HUES48 (cell line): ENCODE measurements around the gene CCND1.

Source experiments
- H3K27ac ChIP-seq: one replicate; pipeline ENCODE4 v1.7.0; 2013; ENCODE audit warnings: low read depth, low read length, inconsistent platforms
- H3K27me3 ChIP-seq: 2 replicates; pipeline ENCODE4 v1.6.1; 2013; ENCODE audit warnings: mild to moderate bottlenecking, low read length; ENCODE audit not compliant: control insufficient read depth, insufficient read depth
- H3K36me3 ChIP-seq: 2 replicates; pipeline ENCODE4 v1.6.1; 2013; ENCODE audit warnings: low read length; ENCODE audit not compliant: control insufficient read depth, insufficient read depth
- H3K4me1 ChIP-seq: 2 replicates; pipeline ENCODE4 v1.6.1; 2013; ENCODE audit warnings: mild to moderate bottlenecking, low read length; ENCODE audit not compliant: control insufficient read depth, insufficient read depth
- H3K4me3 ChIP-seq: 2 replicates; pipeline ENCODE4 v1.5.1; 2013; ENCODE audit warnings: mild to moderate bottlenecking, low read depth, low read length
- H3K9ac ChIP-seq: 2 replicates; pipeline ENCODE4 v1.6.1; 2013; ENCODE audit warnings: mild to moderate bottlenecking, low read depth, low read length, moderate library complexity
- H3K9me3 ChIP-seq: 2 replicates; pipeline ENCODE4 v1.6.1; 2013; ENCODE audit warnings: low read length; ENCODE audit not compliant: control insufficient read depth, insufficient read depth

The CCND1 gene

DNA sequence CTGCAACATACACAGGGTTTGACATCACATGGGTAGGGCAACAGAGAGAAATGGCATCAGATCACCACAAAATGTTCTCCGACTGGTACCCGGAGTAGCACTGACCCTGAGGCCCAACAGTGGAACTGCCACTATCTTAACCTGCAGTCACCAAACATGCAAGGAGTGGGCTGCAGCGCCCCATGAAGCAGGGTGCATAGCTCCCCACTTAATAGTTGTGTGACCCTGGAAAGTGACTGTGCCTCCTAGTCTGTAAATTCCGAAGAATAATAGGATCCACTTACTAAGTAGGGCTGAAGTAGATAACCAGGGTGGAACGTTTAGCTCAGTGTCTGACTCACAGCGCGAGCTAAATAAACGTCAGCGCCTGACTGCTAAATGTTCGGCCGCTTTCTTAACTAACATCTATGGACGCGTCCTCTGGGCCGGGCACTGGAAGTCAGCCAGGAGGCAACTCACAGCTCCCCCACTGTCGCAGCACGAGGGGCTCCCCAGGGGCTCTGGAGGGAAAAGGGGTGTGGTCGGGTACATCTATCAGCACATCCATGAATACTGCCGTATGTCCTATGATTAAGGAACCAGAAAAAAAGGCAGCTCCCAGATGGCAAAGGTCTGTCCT is 33.4 kb downstream of the CCND1 start:
- peak overlapping the region; percentile 85 for H3K4me3 ChIP-seq
- H3K27ac ChIP-seq = no peak overlapping the region
- H3K9me3 ChIP-seq = no peaks in the 10 kb centered on the region
- peak overlapping the region; percentile 58; the same call in 1 of the 2 replicates for H3K9ac ChIP-seq
- H3K27me3 ChIP-seq = no peaks in the 10 kb centered on the region
- peaks cover 27% of the 10 kb centered on the region for H3K36me3 ChIP-seq
- H3K4me1 ChIP-seq = peaks cover 6% of the 10 kb centered on the region; the same call in 1 of the 2 replicates

DNA sequence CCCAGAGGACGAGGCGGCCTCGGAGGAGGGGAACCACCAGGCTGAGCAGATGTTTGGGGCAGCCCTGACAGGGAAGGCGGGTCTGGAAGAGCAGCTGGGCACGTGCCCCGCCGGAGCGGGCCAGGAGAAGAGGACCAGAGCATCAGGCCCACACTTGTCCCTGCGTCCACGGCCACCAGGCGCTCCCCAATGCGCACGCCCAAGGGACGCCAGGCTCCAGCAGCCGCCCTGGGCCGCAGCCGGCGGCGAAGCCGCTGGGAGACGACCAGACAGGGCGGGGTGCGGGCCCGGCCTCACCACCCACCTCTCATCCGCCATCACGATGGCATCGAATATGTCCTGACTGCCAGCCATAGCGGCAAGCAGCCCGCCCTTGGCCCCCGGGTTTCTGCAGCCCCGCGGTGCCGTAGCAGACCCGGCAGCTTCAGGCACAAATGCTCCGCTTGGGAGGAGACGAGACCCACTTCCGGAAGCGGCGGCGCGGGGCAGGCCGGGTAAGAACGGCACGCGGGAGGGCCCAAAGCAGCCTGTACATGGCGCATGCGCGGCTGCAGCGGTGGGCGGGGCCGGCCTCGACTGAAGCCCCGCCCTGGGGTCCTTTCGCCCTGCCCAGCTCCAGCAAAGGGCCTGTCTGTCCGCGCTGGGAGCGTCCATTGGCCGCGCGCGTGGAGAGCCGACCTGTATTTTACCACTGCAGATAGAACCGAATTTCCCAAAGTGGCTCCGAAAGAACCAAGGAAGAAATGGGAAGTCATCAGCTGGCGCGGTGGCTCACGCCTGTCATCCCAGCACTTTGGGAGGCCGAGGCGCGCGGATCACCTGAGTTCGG is 34.1 kb downstream of the CCND1 start, which contains the start of gene LTO1:
Gene LTO1 (minus strand): TSS at position 468 of the 829 bp plus-strand sequence. CDS start 114 bp downstream, at position 354.
- Histone ChIP-seq H3K36me3 (peaks cover 24% of the 10 kb centered on the region), H3K27ac (peak within 1 kb of the TSS; percentile 77), H3K4me3 (peak within 1 kb of the TSS; percentile 85), H3K4me1 (peaks cover 6% of the 10 kb centered on the region; the same call in 1 of the 2 replicates), H3K27me3 (no peaks in the 10 kb centered on the region), H3K9me3 (no peaks in the 10 kb centered on the region), H3K9ac (peak within 1 kb of the TSS; percentile 58; the same call in 1 of the 2 replicates)

GRCh38 chr11:69677749-69678148 is 36.8 kb downstream of the CCND1 start:
- Histone ChIP-seq H3K36me3 (peaks cover 6% of the 10 kb centered on the region), H3K27me3 (no peaks in the 10 kb centered on the region), H3K9ac (no peak overlapping the region)

GRCh38 chr11:69680688-69681087 is 39.7 kb downstream of the CCND1 start:
- H3K4me3 ChIP-seq = no peak overlapping the region
- H3K9ac ChIP-seq = no peak overlapping the region
- H3K4me1 ChIP-seq = no peaks in the 10 kb centered on the region

More at GRCh38 chr11:69677749-69678148, 36.8 kb downstream of the CCND1 start:
- Histone ChIP-seq H3K27ac (no peak overlapping the region), H3K4me1 (0 out of 2 replicates have a peak, but pooled peaks cover 3% of the 10 kb centered on the region), H3K4me3 (no peak overlapping the region), H3K9me3 (no peaks in the 10 kb centered on the region)

DNA sequence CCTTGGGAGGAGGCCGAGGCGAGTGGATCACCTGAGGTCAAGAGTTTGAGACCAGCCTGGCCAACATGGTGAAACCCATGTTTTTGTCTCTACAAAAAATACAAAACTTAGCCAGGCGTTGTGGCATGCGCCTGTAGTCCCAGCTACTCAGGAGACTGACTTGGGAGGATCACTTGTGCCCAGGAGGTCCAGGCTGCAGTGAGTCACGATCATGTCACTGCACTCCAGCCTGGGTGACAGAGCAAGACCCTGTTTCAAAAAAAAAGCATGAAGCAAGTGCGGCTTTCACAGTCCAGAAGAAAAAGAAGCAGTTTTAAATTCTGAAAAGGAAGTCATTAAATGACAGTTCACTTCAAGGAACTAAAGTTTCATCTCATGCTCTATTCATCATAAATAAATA is 41.3 kb downstream of the CCND1 start:
- Histone ChIP-seq H3K9me3 (no peaks in the 10 kb centered on the region), H3K4me1 (no peaks in the 10 kb centered on the region), H3K36me3 (no peaks in the 10 kb centered on the region), H3K4me3 (no peak overlapping the region), H3K9ac (no peak overlapping the region), H3K27me3 (peaks cover 6% of the 10 kb centered on the region), H3K27ac (no peak overlapping the region)

More at GRCh38 chr11:69680688-69681087, 39.7 kb downstream of the CCND1 start:
- H3K27me3 ChIP-seq = peaks cover 5% of the 10 kb centered on the region
- no peaks in the 10 kb centered on the region for H3K9me3 ChIP-seq
- no peaks in the 10 kb centered on the region for H3K36me3 ChIP-seq
- no peak overlapping the region for H3K27ac ChIP-seq

DNA sequence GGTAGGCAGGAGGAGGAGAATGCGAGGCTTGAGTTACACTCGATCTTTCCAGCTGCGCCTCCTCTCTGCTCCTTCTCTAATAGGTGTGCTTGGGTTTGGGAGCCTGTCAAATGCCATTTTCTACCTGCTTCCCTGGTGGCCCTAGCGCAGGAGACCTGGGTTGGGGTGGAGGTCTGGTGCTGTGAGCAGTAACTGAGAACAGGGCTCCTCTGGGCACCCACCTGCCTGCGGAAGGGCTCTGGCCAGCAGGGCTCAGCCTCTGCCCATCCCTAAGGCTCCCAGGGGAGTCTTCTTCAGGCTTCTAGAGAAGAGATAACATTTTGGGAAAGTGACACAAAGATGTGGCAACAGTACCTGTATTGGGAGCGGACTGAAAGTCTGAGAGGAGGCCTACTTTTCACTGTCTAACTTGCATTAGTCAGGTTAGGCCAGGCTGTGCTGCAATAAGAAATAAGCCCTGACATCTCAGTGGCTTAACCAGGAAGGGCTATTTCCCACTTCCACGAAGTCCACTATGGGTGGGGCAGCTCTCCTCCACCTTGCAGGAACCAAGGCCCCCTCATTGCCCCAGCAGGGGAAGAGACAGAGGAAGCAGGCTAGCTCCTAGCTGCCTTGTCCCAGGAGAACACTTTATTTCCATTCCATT is 41.8 kb downstream of the CCND1 start:
- Histone ChIP-seq H3K4me3 (no peak overlapping the region), H3K27ac (no peak overlapping the region), H3K36me3 (no peaks in the 10 kb centered on the region), H3K27me3 (peaks cover 6% of the 10 kb centered on the region), H3K9me3 (no peaks in the 10 kb centered on the region), H3K9ac (no peak overlapping the region), H3K4me1 (no peaks in the 10 kb centered on the region)

- Histone ChIP-seq H3K27ac (no peak overlapping the region), H3K9me3 (no peaks in the 10 kb centered on the region), H3K27me3 (peaks cover 6% of the 10 kb centered on the region), H3K36me3 (no peaks in the 10 kb centered on the region), H3K9ac (no peak overlapping the region), H3K4me3 (no peak overlapping the region), H3K4me1 (no peaks in the 10 kb centered on the region)
Measured at GRCh38 chr11:69683764-69684333, 42.9 kb downstream of the CCND1 start.

DNA sequence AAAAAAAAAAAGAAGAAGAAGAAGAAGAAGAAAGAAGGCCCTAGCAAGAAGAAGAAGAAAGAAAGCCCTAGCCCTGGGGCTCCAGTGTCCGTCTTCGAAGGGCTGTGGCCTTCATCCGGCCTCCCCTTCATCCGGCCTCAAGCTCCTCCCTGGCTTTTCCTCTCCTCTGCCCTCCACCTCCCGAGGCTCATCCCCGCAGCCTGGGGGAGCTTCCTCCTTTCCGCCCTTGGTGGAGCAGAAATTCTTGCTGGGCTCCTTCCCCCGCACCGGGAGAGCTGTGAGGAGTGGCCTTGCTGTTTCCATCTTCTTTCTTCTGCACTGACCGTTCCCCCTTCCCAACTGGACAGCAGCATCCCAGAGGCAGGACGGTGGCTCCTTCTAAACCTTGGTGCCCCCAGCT is 43.7 kb downstream of the CCND1 start:
- no peaks in the 10 kb centered on the region for H3K36me3 ChIP-seq
- H3K27ac ChIP-seq = no peak overlapping the region
- H3K9ac ChIP-seq = no peak overlapping the region

GRCh38 chr11:69685348-69685747 is 44.4 kb downstream of the CCND1 start:
- peak overlapping the region; percentile 43 for H3K4me3 ChIP-seq
- H3K36me3 ChIP-seq = no peaks in the 10 kb centered on the region
- H3K4me1 ChIP-seq = no peaks in the 10 kb centered on the region

More for the DNA sequence above, 43.7 kb downstream of the CCND1 start:
- Histone ChIP-seq H3K9me3 (no peaks in the 10 kb centered on the region), H3K4me3 (no peak overlapping the region), H3K4me1 (no peaks in the 10 kb centered on the region), H3K27me3 (peaks cover 6% of the 10 kb centered on the region)

GRCh38 chr11:69686452-69686851 is 45.5 kb downstream of the CCND1 start:
- Histone ChIP-seq H3K36me3 (no peaks in the 10 kb centered on the region), H3K27me3 (peaks cover 6% of the 10 kb centered on the region), H3K9me3 (no peaks in the 10 kb centered on the region), H3K9ac (no peak overlapping the region), H3K4me3 (no peak overlapping the region), H3K4me1 (no peaks in the 10 kb centered on the region), H3K27ac (no peak overlapping the region)

More at GRCh38 chr11:69685348-69685747, 44.4 kb downstream of the CCND1 start:
- Histone ChIP-seq H3K27me3 (peaks cover 6% of the 10 kb centered on the region), H3K27ac (no peak overlapping the region), H3K9ac (no peak overlapping the region), H3K9me3 (no peaks in the 10 kb centered on the region)
